H7 (cell line): ENCODE results near the gene NBL1. TPM values are rescaled to one million over a fixed set of nuclear protein-coding genes. Genes with fewer than 3 reads are reported as not detected.
"Not testable (repeated sequence)": the region's sequence is repeated elsewhere in the genome, so short reads cannot be mapped to it uniquely, and the experiment has no call there.

ENCODE experiments used
- DNase-seq: peaks from one replicate; pipeline ENCODE4 v3.0.0; 2012
- H3K27me3 ChIP-seq: 2 replicates; pipeline ENCODE4 v1.6.0; 2011; ENCODE audit warnings: mild to moderate bottlenecking, low read length; ENCODE audit not compliant: control insufficient read depth, insufficient read depth
- H3K36me3 ChIP-seq: replicated peaks from 2 replicates; pipeline ENCODE4 v1.5.1; 2011; ENCODE audit warnings: low read length; ENCODE audit not compliant: control insufficient read depth, insufficient read depth
- H3K4me3 ChIP-seq: 2 replicates; pipeline ENCODE4 v1.5.1; 2011; ENCODE audit warnings: low read depth, mild to moderate bottlenecking, control low read depth, low read length, moderate library complexity; ENCODE audit not compliant: insufficient read depth
- total RNA-seq: library from RNA; depleted of rRNA; stranded (reverse); fragments of >200 nt; shearing (Covaris generic); gene quantifications from 2 replicates; pipeline ENCODE4 v1.2.3, GENCODE V29; 2014

NBL1 gene
- total RNA-seq, 1 experiment from 2014 or later = 47.4 TPM

DNA sequence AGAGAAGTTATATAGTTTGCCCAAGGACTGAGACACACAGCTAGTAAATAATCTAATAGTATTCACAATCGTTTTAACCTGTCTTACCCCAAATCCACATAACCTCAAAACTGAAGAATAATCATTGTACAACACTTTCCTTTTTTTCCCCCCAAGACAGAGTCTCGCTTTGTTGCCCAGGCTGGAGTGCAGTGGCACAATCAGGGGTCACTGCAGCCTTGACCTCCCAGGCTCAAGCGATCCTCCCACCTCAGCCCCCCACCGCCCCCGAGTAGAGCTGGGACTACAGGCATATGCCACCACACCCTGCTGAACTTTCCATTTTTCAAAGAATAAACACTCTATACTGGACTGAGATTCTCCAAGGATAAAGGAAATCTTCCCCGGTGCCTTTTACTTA is 28.7 kb upstream of the NBL1 start:
- no peaks in the 10 kb centered on the region for H3K27me3 ChIP-seq
- peaks cover 2% of the 10 kb centered on the region for H3K36me3 ChIP-seq
- no peak overlapping the region for H3K4me3 ChIP-seq
- DNase-seq = no peak

GRCh38 chr1:19616489-19616888 is 27.6 kb upstream of the NBL1 start:
- no peak for DNase-seq
- Histone ChIP-seq H3K4me3 (no peak overlapping the region), H3K36me3 (peaks cover 2% of the 10 kb centered on the region), H3K27me3 (no peaks in the 10 kb centered on the region)

GRCh38 chr1:19617376-19617775 is 26.7 kb upstream of the NBL1 start:
- DNase-seq = no peak
- H3K27me3 ChIP-seq = no peaks in the 10 kb centered on the region
- H3K4me3 ChIP-seq = no peak overlapping the region
- peaks cover 2% of the 10 kb centered on the region for H3K36me3 ChIP-seq

DNA sequence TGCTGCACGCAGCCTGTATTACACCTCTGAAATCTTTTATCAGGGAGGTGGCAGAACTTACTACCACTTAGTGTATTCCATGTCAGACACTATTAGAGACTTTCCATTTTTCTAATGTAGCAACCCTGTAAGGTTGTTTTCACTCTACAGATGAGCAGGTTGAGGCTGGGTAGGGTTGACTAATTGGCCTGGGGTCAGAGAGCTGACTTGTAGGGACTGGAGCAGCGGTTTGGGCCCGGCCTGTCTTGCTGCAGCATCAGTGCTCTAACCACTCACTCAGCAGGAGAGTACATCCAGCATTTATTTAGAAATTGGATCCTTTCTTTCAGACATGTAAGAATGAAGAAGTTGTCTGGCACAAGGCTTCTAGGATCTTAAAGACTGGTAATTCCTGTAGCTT is 25.7 kb upstream of the NBL1 start:
- Histone ChIP-seq H3K27me3 (no peaks in the 10 kb centered on the region), H3K36me3 (peaks cover 2% of the 10 kb centered on the region), H3K4me3 (no peak overlapping the region)
- no peak for DNase-seq

GRCh38 chr1:19619697-19620384 is 24.3 kb upstream of the NBL1 start:
- H3K27me3 ChIP-seq = no peaks in the 10 kb centered on the region
- no peaks in the 10 kb centered on the region; the same call in 1 of the 2 replicates for H3K36me3 ChIP-seq
- H3K4me3 ChIP-seq = no peak overlapping the region
- DNase-seq = peak; percentile 67

- no peaks in the 10 kb centered on the region for H3K27me3 ChIP-seq
- no peak overlapping the region for H3K4me3 ChIP-seq
- H3K36me3 ChIP-seq = peaks cover 2% of the 10 kb centered on the region
- no peak for DNase-seq
Observed at GRCh38 chr1:19620786-19621185, 23.3 kb upstream of the NBL1 start.

DNA sequence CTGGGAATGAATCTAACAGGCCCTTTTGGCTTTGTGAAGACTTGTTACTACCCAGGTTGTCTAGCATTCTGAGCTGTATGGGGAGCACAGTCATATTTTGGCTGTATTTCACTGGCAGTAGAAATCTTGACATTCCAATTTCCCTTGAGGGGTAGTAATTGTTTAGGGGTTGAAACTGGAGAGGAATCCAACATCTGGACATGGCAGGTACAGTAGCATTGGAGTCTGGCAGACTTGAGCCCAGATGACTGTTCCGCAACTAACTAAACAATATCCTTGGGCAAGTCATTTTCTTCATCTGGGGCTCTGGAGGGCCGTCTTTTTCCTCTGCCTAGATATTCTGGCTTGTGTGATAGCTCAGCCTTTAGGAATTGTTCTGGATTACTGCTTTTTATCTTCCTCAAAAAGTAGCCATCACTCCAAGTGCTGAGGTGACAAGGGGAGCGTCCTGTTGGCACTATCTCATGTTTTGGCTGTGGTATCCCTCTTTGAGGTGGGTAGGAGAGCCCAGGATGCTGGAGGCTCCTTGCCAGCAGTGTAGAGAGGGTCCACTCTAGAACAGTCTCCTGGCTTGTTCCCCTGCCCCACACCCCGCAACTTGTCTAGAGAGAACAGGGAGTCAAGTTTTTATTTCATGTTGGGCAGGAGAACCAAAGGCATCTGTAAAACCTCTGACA is 22.7 kb upstream of the NBL1 start:
- no peak overlapping the region for H3K4me3 ChIP-seq
- H3K27me3 ChIP-seq = no peaks in the 10 kb centered on the region
- H3K36me3 ChIP-seq = peaks cover 3% of the 10 kb centered on the region
- no peak for DNase-seq

DNA sequence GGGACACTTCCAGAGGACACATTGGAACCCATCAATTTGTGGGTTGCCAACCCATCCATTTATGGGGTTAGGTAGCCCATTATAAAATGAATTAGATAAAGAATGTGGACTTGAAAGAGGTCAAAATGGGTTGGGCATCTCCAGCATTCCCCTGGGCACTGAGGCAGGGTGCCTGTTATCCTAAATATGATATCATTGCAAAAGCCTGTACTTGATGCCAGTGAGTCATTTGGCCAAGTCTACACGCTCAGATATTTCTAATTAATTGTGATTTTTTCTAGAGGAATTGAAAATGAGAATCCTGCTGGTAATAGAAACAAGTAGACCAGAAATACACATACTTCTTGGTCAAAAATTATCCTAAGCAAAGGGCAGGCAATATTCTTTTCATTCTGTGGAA is 21.9 kb upstream of the NBL1 start:
- DNase-seq = no peak
- no peaks in the 10 kb centered on the region for H3K27me3 ChIP-seq
- H3K36me3 ChIP-seq = peaks cover 8% of the 10 kb centered on the region
- H3K4me3 ChIP-seq = no peak overlapping the region

DNA sequence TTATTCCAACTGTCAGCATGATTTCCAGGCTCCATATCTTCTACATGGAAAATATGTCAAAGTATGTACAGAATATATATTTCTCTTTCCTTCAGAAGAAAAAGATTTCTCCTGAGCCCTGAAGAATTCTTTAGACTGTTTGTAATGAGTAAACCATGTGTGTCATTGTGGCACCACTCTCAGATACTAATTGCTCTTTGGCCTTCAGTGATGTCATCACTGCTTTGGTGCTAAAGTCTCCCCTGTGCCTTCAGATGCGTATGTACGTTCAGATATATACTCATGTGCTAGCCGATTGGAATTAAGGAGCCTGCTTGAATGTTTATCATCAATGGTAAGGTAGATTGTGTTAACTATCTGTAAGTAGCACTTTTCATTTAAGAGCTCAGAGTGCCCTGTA is 20.6 kb upstream of the NBL1 start:
- H3K4me3 ChIP-seq = no peak overlapping the region
- H3K27me3 ChIP-seq = no peaks in the 10 kb centered on the region
- no peak for DNase-seq
- H3K36me3 ChIP-seq = peaks cover 13% of the 10 kb centered on the region

- peaks cover 13% of the 10 kb centered on the region for H3K36me3 ChIP-seq
- no peak for DNase-seq
- H3K4me3 ChIP-seq = no peak overlapping the region
- no peaks in the 10 kb centered on the region for H3K27me3 ChIP-seq
Observed at GRCh38 chr1:19625291-19625937, 18.7 kb upstream of the NBL1 start.

DNA sequence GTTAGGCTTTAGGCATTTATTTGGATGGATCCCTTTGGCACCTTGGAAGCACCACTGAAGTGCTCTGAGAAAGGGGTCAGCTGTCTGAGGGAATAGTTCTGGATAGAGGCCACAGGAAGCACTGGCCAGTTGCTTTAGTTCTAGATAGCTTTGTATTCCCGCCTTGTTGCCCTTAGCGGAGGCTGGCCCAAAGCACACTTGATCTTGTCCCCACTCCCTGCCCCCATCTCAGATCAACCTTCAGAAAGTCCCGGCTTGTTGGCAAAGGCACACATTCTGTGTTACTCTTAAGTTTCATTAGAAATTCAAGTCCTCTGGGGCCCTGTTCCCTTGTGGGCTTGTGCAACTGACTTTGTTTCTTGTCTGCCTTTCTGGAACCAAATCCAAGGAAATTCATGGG is 15.2 kb upstream of the NBL1 start:
- DNase-seq = no peak
- H3K4me3 ChIP-seq = no peak overlapping the region
- H3K36me3 ChIP-seq = peaks cover 13% of the 10 kb centered on the region
- H3K27me3 ChIP-seq = no peaks in the 10 kb centered on the region

DNA sequence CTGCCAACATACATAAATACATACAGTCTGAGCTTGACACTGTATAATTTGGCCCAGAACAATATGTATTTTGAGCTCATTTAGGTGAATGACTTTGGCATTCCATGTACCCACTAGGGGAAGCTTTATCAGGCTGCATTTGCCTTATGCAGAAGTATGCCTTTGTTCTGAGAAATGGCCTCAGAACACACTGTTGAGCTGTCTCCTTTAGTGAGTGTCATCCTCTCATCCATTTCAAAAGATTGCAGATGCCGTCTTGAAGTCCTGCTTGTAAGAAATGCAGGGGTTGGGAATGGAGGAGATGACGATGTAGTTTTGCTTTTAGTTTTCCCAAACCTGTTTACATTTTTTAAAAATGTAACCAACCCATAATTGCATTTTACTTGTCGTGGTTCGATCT is 14.8 kb upstream of the NBL1 start:
- peaks cover 13% of the 10 kb centered on the region for H3K36me3 ChIP-seq
- no peaks in the 10 kb centered on the region for H3K27me3 ChIP-seq
- DNase-seq = no peak
- H3K4me3 ChIP-seq = no peak overlapping the region

DNA sequence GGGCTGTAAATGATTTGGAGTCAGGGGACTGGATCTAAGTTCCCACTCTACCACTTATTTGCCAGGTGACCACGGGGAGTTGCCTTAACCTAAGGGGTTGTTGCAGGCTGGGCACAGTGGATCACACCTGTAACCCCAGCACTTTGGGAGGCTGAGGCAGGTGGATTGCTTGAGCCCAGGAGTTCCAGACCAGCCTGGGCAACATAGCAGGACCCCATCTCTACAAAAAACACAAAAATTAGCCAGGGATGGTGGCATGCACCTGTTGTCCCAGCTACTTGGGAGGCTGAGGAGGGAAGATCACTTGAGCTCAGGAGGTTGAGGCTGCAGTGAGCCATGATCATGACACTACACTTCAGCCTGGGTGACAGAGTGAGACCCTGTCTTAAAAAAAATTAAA is 13.9 kb upstream of the NBL1 start:
- H3K27me3 ChIP-seq, H3K4me3 ChIP-seq, DNase-seq: not testable (repeated sequence)
- H3K36me3 ChIP-seq = peaks cover 13% of the 10 kb centered on the region

- peaks cover 11% of the 10 kb centered on the region for H3K36me3 ChIP-seq
- no peaks in the 10 kb centered on the region for H3K27me3 ChIP-seq
- no peak overlapping the region for H3K4me3 ChIP-seq
- DNase-seq = no peak
Observed at GRCh38 chr1:19630720-19631395, 13.3 kb upstream of the NBL1 start.

- peaks cover 5% of the 10 kb centered on the region for H3K36me3 ChIP-seq
- H3K4me3 ChIP-seq = no peak overlapping the region
- H3K27me3 ChIP-seq = no peaks in the 10 kb centered on the region
- no peak for DNase-seq
Observed at GRCh38 chr1:19632211-19632610, 11.9 kb upstream of the NBL1 start.
